PFSK-1 (cell line): ENCODE results near the gene EPB41L4A.

Source experiments
- REST ChIP-seq, 2 experiments: IDR thresholded peaks; 2 replicates each; pipeline versions ENCODE4 v1.6.1 to v1.8.0; 2011 to 2012; ENCODE audit warnings: low read depth in 2 of 2, low read length in 2 of 2, control low read depth in 1 of 2, inconsistent platforms in 1 of 2, mild to moderate bottlenecking in 1 of 2, moderate library complexity in 1 of 2; ENCODE audit not compliant: insufficient read depth in 1 of 2
- TAF1 ChIP-seq: IDR thresholded peaks from 2 replicates; pipeline ENCODE4 v1.6.1; 2012; ENCODE audit warnings: low read length, control low read depth, borderline replicate concordance; ENCODE audit not compliant: insufficient read depth

- TF ChIP-seq TAF1 (no peak), REST (IDR thresholded peaks at IDR 0.05; ENCODE audit: insufficient read depth in 1 of 2, low read depth in 2 of 2, low read length in 2 of 2) (no peak)
These were observed 3.5 kb downstream of the EPB41L4A start for GRCh38 chr5:112415552-112415951.
